Fibroblast of skin of right quadriceps (primary cell): Measurements from ENCODE around the gene SFSWAP.
A peak's percentile ranks its signal among the peaks of the same experiment; 100 is the strongest.

Experiments
- DNase-seq: peaks from one replicate; pipeline ENCODE4 v3.0.0-alpha.2; 2013

SFSWAP gene

GRCh38 chr12:131824450-131824849, 113.6 kb downstream of the SFSWAP start:
- DNase-seq: no peak

- DNase-seq: no peak
Measured at GRCh38 chr12:131825146-131825892, 114.4 kb downstream of the SFSWAP start.

- no peak for DNase-seq
Measured at GRCh38 chr12:131826097-131826928, 115.4 kb downstream of the SFSWAP start.

GRCh38 chr12:131827961-131828534, 117.2 kb downstream of the SFSWAP start, which contains the start of gene MMP17:
Gene MMP17, plus strand, starts transcription at chr12:131828393. Its CDS starts 102 bp downstream, at chr12:131828495.
- DNase-seq: peak; percentile 62

- DNase-seq: no peak
Measured at GRCh38 chr12:131828671-131829355, 117.9 kb downstream of the SFSWAP start.

- no peak for DNase-seq
Measured at GRCh38 chr12:131829356-131829747, 118.5 kb downstream of the SFSWAP start.

- no peak for DNase-seq
Measured at GRCh38 chr12:131829791-131830334, 119.0 kb downstream of the SFSWAP start.

GRCh38 chr12:131830335-131830913, 119.5 kb downstream of the SFSWAP start:
- peak; percentile 86 for DNase-seq

- peak; percentile 20 for DNase-seq
Measured at GRCh38 chr12:131830914-131831571, 120.2 kb downstream of the SFSWAP start.

GRCh38 chr12:131831635-131832041, 120.7 kb downstream of the SFSWAP start:
- peak; percentile 92 for DNase-seq

- DNase-seq: peak; percentile 58
Measured at GRCh38 chr12:131832321-131833231, 121.7 kb downstream of the SFSWAP start.

GRCh38 chr12:131833288-131833895, 122.5 kb downstream of the SFSWAP start:
- DNase-seq: no peak

- DNase-seq: peak; percentile 28
Measured at GRCh38 chr12:131833896-131834641, 123.2 kb downstream of the SFSWAP start.

GRCh38 chr12:131834798-131835615, 124.1 kb downstream of the SFSWAP start:
- no peak for DNase-seq

GRCh38 chr12:131835616-131836171, 124.8 kb downstream of the SFSWAP start:
- DNase-seq: no peak

GRCh38 chr12:131836193-131836592, 125.3 kb downstream of the SFSWAP start:
- no peak for DNase-seq

GRCh38 chr12:131836714-131837397, 126.0 kb downstream of the SFSWAP start:
- DNase-seq: no peak
